Measurements from ENCODE around the gene LGALS3BP.

Gene LGALS3BP

DNA sequence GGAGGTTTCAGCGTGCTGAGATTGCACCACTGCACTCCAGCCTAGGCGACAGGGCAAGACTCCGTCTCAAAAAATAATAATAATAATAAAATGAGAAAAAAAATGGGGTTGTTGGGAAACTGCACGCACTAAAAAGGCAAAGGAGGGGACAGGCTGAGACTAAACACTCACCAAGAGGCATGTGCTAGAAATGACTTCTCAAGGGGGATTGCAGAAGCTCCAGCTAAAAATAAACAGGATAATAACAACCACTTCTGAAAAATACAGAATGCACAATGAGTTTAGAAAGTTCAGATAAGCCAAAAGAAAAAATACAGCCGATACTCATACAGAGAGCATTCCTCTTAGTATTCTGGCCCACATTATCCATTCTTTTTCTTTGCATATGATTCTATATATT, 39.5 kb downstream of the LGALS3BP start:
- no peak for DNase-seq (ENCODE audit: low read depth, low spot score)

DNA sequence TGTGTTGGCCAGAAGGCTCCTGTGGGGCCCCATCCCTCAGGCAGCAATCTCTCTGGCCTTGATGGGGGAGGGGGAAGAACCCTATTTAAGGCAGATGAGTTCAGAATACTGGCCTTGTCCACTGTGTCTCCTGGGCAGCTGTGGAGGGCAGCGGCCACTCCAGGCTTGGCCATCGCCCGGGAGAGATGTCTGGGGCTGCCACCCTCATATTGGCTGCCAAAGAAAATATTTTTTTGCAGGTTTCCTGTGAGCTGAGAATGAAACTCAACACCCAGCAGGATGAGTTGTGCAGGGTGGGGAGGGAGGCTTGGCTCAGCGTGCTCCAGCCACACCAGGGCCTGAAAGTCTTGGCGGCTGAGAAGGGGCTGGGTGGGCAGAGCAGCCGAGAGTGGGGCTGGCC, 40.1 kb downstream of the LGALS3BP start:
- no peak for DNase-seq (ENCODE audit: low read depth, low spot score)

DNA sequence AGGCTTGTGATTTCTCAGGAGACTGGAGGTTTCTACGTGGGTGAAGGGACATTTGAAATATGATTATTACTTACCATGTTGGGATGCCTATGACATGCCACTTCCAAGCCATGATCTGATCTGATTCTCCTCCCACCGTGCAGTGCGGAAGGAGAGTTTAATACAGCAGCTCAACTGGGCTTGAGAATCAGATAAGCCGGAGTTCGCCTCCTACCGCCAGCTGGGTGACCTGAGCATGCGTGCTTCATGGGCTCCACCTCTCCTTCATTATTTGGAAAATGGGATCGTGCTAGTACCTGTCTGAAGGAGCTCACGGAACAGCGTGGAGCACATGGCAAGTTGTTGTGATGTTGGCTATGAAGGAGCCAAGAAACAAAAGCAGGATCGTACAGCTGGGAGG, 42.2 kb downstream of the LGALS3BP start:
- DNase-seq (ENCODE audit: low read depth, low spot score), result no peak

DNA sequence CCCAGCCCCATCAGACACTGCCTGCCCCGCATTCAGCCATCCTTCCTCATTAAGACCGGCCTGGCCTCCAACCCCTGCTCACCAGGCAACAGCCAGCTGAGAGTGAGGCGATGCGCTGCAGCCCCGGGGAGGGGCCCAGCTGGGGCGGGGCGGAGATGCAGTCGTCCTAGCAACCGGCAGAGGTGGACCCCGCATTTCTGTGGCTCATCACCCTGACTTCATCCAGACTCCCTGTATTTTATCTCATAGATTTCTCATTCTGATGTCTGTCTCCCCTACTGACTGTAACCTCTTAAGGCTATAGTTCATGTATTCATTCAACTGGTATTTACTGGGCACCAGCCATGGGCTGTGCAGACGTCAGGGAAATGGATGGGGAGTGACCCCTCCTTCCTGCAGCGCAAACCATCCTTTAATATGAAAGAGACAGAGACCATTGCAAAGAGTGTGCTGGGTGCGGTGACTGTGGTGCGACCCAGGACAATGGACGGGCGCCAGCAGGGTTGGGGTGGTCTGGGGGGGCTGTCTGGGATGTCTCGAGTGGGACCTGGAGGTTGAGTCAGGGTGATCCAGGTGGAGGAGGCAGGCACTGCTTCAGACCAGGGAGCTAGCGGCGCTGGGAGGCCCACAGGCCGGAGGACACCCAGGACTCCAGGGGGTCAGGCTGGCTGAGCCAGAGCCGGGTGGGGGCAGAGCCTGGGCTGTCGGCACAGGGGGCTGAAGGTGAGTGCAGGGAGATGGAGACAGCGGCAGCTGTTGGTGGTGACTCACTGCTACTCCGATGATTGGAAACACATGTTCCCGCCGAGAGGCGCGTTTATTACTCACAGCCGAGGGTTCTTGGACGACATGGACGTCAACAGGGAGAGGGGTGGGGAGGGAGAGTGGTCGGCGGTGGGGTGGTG, 44.1 kb downstream of the LGALS3BP start:
- DNase-seq (ENCODE audit: low read depth, low spot score), result no peak

DNA sequence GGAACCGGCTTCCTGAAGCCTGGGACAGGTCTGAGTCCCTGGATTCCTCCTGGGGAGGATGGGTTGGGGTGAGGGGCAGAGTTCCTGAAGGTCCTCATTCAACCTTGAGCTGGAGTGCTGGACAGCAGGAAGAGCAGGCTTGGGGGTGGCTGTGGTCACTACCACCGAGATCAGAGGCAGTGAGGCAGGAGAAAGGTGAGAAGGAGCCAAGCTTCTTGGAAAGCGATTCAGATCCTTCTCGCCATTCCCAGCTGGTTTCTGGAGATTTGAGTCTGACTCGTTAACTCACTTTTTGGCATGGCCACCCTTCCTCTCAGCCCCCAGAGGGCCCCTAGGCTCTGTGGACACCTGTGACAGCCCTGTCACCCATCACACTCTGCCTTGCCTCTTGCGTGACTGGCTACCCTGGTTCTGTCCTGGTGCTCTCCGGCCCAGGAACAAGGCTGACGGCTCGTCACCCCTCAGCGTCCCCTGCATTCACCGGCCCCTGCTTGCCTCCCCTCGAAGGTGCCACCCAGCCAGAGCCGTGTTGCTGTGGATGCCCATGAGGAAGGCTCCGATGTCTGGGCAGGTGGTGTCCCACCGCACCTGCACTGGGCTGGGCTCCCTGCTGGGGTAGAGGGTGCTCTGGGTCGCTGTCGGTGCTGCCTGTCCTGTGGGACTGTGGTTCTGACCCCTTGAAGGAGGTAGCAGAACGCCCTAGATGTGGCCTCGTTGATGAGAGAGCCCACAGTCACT, 44.9 kb downstream of the LGALS3BP start:
- no peak for DNase-seq (ENCODE audit: low read depth, low spot score)

DNA sequence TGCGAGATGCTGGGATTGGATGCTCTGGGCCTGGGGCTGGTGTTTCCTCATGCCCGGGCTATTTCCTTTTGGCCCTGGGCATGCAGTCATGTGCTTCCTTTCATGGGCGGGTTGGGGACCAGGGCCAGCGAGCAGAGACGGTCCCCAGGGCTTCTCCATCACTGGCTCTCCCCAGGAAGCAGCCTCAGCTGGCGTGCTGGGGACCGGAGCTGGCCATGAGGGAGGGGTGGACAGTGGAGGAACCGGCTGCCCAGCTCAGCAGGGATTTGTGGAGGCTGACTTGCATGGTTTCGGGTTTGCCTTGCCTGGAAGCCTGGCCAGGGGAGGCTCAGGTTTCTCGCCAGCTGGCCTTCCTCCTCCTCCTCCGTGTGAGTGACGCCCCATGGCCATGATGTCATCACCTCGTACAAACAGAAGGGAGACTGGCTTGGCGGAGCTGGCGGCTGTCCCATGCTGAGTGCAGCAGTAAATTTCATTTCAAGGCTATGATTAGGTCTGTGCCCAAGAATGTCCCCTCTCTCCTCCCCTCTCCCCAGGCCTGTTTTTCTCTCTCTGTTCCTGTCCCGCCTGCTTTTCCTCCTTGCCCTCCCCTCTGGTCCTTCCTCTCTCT, 45.7 kb downstream of the LGALS3BP start:
- no peak for DNase-seq (ENCODE audit: low read depth, low spot score)

DNA sequence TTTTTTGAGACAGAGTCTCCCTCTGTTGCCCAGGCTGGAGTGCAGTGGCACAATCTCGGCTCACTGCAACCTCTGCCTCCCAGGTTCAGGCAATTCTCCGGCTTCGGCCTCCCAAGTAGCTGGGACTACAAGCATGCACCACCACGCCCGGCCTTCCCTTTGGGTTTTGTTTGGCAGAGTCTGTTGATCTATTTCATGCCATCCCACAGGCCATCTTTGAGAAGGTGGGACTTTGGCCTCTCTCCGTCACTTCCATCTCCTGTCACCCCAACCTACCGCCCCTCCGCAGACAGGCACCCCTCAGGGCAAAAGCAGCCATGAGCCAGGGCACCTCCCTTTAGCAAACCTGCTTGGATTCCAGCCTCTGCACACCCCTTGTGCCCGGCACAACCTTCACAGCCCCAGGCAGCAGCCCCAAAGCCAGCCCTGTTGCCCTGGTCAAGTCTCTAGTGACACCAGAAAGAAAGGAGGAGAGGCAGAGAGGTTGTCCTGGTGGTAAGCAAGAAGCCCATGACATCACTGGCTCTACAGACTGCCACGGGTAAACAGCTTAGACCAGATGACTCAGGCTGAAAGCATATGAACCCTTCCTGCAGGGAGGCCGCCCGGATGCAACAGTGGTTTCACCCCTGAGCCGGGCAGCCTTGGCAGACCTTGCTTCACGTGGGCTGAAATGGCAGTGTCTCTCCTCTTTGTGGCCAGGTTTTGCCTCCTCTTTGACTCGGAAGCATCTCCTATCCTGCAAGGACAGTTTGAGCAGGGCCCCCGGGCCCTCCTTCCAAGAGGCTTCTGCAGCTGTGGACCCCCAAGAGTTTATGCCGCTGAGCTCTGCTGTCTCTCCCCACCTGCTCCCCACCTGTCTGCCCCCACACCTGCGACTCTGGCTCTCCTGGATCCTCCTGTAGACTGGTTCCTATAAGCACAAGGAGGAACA, 46.4 kb downstream of the LGALS3BP start:
- no peak for DNase-seq (ENCODE audit: low read depth, low spot score)

DNA sequence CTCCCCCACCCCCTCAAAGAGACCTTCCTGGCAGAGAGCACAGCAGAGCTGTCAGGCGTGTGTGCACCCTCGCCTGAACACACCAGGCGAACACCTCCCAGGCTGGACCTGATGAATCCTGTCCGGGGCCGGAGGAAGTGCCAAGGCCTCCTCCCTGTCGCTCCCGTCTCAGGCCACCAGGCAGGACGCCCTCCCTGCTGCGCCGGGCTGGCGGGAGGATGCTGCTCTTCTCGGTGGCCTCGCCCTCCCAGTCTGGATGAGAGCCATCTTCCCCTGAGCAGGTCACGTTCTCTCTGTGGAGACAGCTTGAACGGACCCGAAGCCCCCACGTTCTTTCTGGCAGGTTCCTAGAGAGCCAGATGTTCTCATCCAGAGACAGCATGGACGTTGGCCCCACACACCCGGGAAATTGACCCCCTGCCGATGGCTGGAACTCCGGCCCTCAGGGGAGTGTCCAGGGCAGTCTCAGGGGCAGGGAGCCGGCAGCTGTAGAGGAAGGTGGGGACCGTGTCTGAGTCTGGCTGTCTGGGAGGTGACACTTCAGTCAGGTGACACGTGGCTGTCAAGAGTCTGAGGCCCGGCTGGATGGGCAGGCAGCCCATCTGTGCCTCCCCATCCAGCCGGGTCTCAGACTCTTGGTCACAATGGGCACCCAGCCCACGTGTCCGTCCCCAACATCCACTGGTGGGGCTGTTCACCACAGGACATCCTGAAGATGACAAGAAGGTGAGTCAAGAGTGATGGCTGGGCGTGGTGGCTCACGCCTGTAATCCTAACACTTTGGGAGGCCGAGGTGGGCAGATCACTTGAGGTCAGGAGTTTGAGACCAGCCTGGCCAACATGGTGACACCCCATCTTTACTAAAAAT, 49.6 kb downstream of the LGALS3BP start:
- no peak for DNase-seq (ENCODE audit: low read depth, low spot score)

DNA sequence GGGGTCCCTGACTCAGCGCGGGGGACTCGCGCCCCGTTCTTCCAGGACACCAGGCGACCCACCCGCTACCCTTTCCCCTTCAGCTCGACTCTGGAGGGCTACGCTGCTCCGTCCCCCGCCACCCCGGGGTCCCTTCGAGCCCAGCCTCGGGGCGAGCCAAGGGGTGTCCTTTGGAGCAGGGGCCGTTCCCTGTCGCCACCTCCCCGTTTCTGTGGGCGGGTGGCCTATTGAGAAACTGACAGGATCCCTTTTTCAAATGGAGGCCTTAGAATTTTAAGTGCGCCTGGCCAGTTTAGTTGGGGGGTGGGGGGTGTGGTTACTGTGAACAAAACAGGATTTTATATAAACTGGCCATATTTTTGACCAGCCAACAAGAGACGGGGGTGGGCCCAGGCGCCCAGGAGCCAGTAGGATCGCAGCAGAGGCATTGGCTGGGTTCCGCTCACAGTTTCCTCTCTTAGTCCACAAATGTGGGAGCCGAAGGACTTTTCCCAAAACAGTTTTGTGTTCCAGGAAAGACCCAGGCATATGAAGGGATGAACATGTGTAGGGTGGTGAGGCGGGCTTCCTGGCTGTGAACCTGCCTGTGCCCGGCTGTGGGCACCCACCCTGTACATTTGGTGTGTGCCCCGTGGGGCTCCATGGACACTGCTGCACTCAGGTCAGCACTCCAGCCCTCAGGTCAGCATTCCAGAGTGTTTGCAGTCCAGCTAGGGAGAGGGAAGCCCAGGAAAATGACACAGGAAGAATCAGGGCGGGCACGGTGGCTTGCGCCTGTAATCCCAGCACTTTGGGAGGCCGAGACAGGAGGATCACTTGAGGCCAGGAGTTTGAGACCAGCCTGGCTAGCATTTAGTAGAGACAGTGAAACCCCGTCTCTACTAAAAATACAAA, 53.8 kb downstream of the LGALS3BP start:
- no peak for DNase-seq (ENCODE audit: low read depth, low spot score)

DNA sequence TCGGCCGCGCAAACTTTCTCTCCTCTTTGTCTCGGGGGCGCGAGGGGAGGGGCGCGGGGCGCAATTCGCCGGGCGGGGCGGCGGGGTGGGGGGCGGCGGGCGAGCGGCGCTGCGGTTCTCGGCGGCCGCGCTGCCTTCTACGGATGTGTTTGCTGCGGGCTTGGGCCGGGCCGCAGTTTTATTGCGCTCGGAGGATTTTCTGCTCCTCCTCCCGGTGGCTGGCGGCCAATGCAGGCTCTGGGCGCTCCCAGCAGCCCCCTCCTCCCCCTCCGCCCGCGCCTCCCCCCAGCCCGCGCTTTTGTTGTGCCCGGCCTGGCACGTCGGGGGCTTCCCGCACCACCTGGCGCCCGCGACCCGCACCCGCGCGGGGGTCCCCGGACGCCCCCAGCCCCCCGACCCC, 54.5 kb downstream of the LGALS3BP start, which contains the start of gene TIMP2:
Gene TIMP2 (minus strand): TSS at position 154 of the 400 bp plus-strand sequence. CDS start 299 bp downstream, outside the sequence.
- no peak for DNase-seq (ENCODE audit: low read depth, low spot score)

DNA sequence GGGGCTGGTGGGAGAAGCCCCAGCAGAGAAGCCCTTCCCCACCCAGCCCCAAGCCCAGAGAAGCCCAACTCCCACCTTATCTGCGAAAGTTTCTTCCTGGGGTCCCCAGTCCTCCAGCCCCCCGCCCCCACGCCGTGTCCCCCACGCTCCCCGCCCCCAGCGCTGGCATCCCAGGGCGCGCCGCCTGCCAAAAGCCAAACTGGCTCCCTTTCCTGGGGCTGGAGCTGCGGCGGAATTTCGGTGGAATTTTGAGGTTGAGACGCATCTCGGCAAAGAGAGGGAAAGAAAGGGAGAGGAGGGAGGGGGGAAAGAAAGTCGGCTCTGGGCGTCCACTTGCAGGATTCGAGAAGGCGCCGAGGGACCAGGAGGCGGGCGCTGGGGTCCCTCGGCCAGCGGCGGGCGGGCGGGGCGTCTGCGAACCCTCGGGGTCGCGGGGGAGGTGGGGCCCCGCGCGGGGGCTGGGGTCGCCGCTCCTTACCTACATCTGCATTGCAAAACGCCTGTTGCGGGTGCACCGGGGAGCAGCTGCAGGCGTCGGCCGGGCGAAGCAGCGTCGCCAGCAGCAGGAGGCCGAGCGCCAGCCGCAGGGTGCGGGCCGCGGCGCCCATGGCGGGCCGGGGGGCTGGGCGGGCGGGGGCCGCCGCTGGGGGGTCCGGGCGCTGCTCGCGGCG, 55.1 kb downstream of the LGALS3BP start:
- DNase-seq (ENCODE audit: low read depth, low spot score), result no peak

DNA sequence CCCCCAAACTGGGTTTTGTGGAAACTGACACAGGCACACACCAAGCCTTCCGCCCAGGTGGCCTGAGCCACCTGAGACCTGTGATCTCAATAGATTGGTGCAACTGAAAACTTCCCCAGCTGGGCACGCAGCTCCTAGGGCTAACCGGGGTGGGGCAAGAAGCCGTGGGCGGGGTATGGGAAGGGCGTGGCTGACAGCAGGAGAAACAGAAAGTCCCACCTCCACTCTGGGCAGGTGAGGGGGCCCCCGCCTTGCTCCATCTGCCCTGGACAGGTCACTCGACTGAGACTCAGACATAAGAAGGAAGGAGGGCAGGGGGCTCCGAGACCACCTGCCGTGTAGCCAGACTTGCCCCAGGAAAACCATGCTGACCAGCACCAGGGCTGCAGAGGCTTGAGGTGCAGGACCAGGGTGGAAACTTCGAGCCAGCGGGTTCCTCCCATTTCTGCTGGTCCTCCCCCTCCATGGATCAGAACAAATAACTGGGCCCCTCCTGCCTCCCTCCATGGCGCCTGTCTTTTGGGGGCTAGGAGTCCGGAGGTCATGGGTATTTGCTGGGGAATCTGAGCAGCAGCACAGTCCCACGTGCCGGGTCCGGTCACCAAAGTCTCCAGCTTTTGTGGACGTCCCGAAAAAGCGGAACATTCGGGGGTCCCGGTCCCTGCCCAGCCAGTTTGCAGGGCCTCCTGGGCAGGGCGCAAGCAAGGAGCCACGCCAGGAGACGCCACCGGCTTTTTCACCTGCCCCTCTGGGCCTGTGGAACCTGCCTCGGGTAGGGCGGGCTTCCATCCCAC, 55.9 kb downstream of the LGALS3BP start:
- no peak for DNase-seq (ENCODE audit: low read depth, low spot score)

DNA sequence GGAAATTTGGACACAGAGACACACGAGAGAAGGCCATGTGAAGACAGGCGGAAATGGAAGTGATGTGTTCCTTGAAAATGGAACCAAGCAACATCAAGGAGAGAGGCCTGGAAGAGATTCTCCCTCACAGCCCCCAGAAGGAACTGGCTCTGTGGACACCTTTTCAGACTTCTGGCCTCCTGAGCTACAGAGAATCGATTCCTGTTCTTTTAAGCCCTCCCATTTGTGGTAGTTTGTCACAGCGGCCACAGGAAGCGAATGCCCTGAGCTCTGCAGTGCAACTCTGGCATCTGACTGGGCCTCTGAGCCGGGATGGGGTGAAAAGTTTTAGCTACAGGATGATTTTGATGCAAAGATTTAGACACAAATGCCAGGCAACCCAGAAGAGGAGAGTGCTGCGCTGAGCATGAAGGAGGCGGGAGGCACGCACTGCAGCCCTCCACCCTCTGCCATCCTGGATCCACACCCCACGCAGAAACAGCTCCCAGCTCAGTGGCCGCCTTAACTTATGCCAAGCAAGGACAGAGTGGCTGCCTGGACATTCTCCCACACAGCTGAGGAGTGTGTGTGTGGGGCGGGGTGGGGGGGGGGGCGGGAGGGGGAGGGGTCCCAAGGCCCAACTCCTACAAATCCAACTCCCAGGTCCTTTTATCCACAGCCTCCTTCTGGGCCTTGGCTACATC, 56.8 kb downstream of the LGALS3BP start:
- DNase-seq (ENCODE audit: low read depth, low spot score), result no peak

DNA sequence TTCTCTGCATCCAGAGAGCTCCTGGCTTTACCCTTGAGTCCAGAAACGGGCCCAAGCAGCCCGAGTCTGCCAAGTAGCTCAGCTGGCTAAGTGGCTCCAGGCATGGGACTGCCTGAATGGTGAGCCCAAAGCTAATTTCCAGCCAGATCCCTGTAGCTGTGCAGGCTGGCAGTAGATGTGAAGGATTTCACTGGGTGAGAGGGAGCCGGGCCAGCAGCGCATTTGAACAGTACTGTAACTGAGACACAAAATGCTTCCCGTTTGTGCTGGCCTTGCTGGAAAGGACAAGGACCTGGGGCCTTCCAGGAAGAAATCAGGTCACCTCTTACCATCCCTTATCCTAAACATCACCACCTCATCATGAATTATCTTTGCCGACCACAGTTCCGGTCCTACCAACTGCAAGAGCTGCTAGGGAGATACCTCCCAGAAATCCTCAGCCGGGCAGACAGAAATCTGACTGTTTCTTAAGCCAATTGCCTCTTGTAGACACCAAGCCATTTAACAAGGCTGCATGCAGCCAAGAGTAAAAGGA, 58.2 kb downstream of the LGALS3BP start:
- no peak for DNase-seq (ENCODE audit: low read depth, low spot score)
